ENCODE results near the gene NAV2. TPM values are rescaled to one million over a fixed set of nuclear protein-coding genes. Genes with fewer than 3 reads are reported as not detected.

Gene NAV2
- total RNA-seq, 1 experiment from 2014 or later, result 46.3 TPM

DNA sequence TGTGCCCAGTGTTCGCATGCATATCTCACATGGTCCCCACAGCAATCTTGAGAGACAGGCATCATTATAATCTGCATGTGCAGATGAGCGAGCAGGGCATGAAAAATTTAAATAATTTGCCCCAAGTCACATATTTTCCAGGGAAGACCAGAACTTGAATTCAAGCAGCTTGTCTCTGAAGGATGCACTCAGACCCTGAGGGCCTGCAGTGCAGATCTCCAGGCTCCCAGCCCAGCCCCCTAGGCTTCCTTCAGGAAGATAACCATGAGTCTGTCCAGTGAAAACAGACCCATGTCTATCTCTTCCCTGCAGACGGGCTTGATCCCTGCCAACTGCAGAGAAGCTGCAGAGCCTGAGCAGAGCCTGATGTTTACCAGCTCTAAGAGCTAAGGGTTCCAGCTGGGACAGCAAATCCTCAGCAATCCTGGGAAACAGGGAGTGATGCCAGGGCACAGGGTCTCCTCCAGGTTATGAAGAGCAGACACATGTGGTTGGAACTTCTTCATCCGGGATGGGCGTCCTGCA, 55.1 kb downstream of the NAV2 start:
- no peak overlapping the region for H4K91ac ChIP-seq (ENCODE audit: insufficient read length, low read depth, low read length)
- H4K8ac ChIP-seq (replicated peaks; ENCODE audit: insufficient read length, low read depth, low read length), result no peak overlapping the region
- H3K9ac ChIP-seq (ENCODE audit: extremely low read depth, insufficient read length, low read length), result no peak overlapping the region
- H3K9me3 Mint-ChIP-seq, result no peaks in the 10 kb centered on the region
- peaks cover 25% of the 10 kb centered on the region; the same call in 1 of the 2 replicates for H3K4me1 ChIP-seq (ENCODE audit: insufficient read depth, low read length)
- H2BK12ac ChIP-seq (ENCODE audit: insufficient read length, low read depth, low read length), result no peak overlapping the region
- no peaks in the 10 kb centered on the region for H3K23me2 ChIP-seq (ENCODE audit: insufficient read length, low read depth, low read length, poor library complexity, severe bottlenecking)
- H3K4me1 Mint-ChIP-seq, result peaks cover 48 to 57% of the 10 kb centered on the region in 2 experiments
- H3K79me2 ChIP-seq (ENCODE audit: insufficient read depth, low read length), result no peaks in the 10 kb centered on the region
- H3K9me3 ChIP-seq (ENCODE audit: control insufficient read depth, low read depth, low read length), result no peaks in the 10 kb centered on the region
- no CpG with 5 or more reads among the region's 5 CpGs for WGBS (ENCODE audit: extremely low coverage, insufficient read length, low lambda C conversion rate)
- no peak overlapping the region for H3K56ac ChIP-seq (ENCODE audit: insufficient read length, low read depth, low read length)
- no peak overlapping the region for H3K4me2 ChIP-seq (ENCODE audit: insufficient read depth, insufficient read length, low read length)
- TF ChIP-seq, protein P1, sequence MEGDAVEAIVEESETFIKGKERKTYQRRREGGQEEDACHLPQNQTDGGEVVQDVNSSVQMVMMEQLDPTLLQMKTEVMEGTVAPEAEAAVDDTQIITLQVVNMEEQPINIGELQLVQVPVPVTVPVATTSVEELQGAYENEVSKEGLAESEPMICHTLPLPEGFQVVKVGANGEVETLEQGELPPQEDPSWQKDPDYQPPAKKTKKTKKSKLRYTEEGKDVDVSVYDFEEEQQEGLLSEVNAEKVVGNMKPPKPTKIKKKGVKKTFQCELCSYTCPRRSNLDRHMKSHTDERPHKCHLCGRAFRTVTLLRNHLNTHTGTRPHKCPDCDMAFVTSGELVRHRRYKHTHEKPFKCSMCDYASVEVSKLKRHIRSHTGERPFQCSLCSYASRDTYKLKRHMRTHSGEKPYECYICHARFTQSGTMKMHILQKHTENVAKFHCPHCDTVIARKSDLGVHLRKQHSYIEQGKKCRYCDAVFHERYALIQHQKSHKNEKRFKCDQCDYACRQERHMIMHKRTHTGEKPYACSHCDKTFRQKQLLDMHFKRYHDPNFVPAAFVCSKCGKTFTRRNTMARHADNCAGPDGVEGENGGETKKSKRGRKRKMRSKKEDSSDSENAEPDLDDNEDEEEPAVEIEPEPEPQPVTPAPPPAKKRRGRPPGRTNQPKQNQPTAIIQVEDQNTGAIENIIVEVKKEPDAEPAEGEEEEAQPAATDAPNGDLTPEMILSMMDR (conservative IDR thresholded peaks at IDR 0.05), result no peak
- H3K79me1 ChIP-seq (ENCODE audit: insufficient read depth, low read depth, low read length, poor library complexity, severe bottlenecking), result no peaks in the 10 kb centered on the region
- no peak overlapping the region for H2BK120ac ChIP-seq (ENCODE audit: low read depth, low read length, poor library complexity, severe bottlenecking)
- DNase-seq, result no peak
- no peaks in the 10 kb centered on the region; a peak in 1 of 7 replicates for H3K36me3 Mint-ChIP-seq (ENCODE audit: insufficient read depth in 1 of 3, low read depth in 3 of 3)
- H2BK15ac ChIP-seq (ENCODE audit: low read depth, low read length), result no peak overlapping the region
- H3K27ac Mint-ChIP-seq, result no peak overlapping the region; a peak in 1 of 7 replicates
- H2AFZ ChIP-seq (ENCODE audit: low read length), result no peak overlapping the region
- H2BK20ac ChIP-seq (ENCODE audit: low read depth, low read length, poor library complexity, severe bottlenecking), result no peak overlapping the region
- no peak overlapping the region for H3K4me3 Mint-ChIP-seq
- H3K27me3 Mint-ChIP-seq (ENCODE audit: low read depth), result peaks cover 3% of the 10 kb centered on the region; the same call in 1 of the 2 replicates
- H3K27ac ChIP-seq (ENCODE audit: insufficient read length, low read depth, low read length), result no peak overlapping the region
- no peak overlapping the region for H2BK5ac ChIP-seq (ENCODE audit: insufficient read length, low read length)
- no peak overlapping the region for H3K18ac ChIP-seq (ENCODE audit: insufficient read length, low read depth, low read length)
- H3T11ph ChIP-seq (ENCODE audit: low read length), result no peak overlapping the region
- H3K4ac ChIP-seq (ENCODE audit: low read depth, low read length), result no peak overlapping the region
- H3K14ac ChIP-seq (ENCODE audit: insufficient read depth, low read length), result no peak overlapping the region
- no peak overlapping the region for H4K5ac ChIP-seq (ENCODE audit: insufficient read length, low read depth, low read length)
- no peaks in the 10 kb centered on the region for H4K20me1 ChIP-seq (ENCODE audit: control insufficient read depth, insufficient read depth, insufficient read length)
- no peak overlapping the region for H3K23ac ChIP-seq (ENCODE audit: insufficient read length, low read depth, low read length)
- no peaks in the 10 kb centered on the region for H3K27me3 ChIP-seq (ENCODE audit: insufficient read depth, low read length)
- no peak overlapping the region for H2AK5ac ChIP-seq (ENCODE audit: insufficient read length, low read length)
